HCT116 (cell line): ENCODE measurements around the gene MX2. TPM values are rescaled to one million over a fixed set of nuclear protein-coding genes. Genes with fewer than 3 reads are reported as not detected.

ENCODE experiments used
- ATAC-seq: fragments of 200-7000 bp; cut with Tn5 transposase; 2 replicates; pipeline ENCODE4 v1.9.1; 2020; ENCODE audit warnings: mild to moderate bottlenecking, moderate library complexity
- BruUV-seq: library from RNA; stranded (reverse); fragments of 400-500 nt; replicated peaks from 2 replicates; lab custom pipeline; 2021; lab: Mats Ljungman, UMichigan
- CTCF ChIA-PET: fragments of 300-600 bp; sonication (Branson Sonifier 250); formaldehyde crosslinking; loops from one replicate; lab custom pipeline; 2021; ENCODE audit warnings: antibody characterized with exemption; lab: Charles Lee
- POLR2A ChIA-PET: fragments of 300-600, 350-600 bp; sonication (Branson Sonifier 250); formaldehyde crosslinking; loops from one replicate; lab custom pipeline; 2021; ENCODE audit warnings: antibody characterized with exemption; lab: Charles Lee
- RAD21 ChIA-PET, 2 experiments: fragments of 300-600 bp; sonication (Branson Sonifier 250); formaldehyde crosslinking; loops; one replicate each; lab custom pipeline; 2023; ENCODE audit warnings: low total read pairs in 2 of 2; ENCODE audit not compliant: uncharacterized antibody in 2 of 2, unreplicated experiment in 2 of 2, low non-redundant PET in 1 of 2; lab: Charles Lee
- DNase-seq: peaks from one replicate; pipeline ENCODE4 v3.0.0-alpha.2; 2010; ENCODE audit warnings: low read depth, low spot score
- H2AFZ ChIP-seq: fragments of 200-600 bp; shearing (Covaris generic), sonication (generic); 2 replicates; pipeline ENCODE4 v1.6.1; 2017; ENCODE audit warnings: low read depth, mixed run types, mixed read lengths, antibody characterized with exemption, low read length; ENCODE audit not compliant: poor library complexity, severe bottlenecking
- H3K27ac ChIP-seq: 2 replicates; pipeline ENCODE4 v1.5.1; 2012; ENCODE audit warnings: low read depth, low read length
- H3K27me3 ChIP-seq: fragments of 200-600 bp; sonication (generic); 2 replicates; pipeline ENCODE4 v1.6.1; 2016; ENCODE audit warnings: mixed run types, low read length, mixed read lengths; ENCODE audit not compliant: insufficient read depth
- H3K36me3 ChIP-seq, 2 experiments: fragments of 200-500 bp in 1 of 2; fragments of 200-600 bp in 1 of 2; sonication (Bioruptor generic) in 1 of 2; sonication (generic) in 1 of 2; 2 replicates each; pipeline versions ENCODE4 v1.5.1 to v1.6.1; 2014 to 2016; ENCODE audit warnings: low read length in 2 of 2, inconsistent platforms in 1 of 2, mixed read lengths in 1 of 2, mixed run types in 1 of 2; ENCODE audit not compliant: insufficient read depth in 2 of 2, control insufficient read depth in 1 of 2
- H3K4me1 ChIP-seq, 2 experiments: fragments of 200-600 bp in 1 of 2; sonication (generic) in 1 of 2; 2 replicates each; pipeline versions ENCODE4 v1.5.1 to v1.6.1; 2012 to 2017; ENCODE audit warnings: low read length in 2 of 2, inconsistent platforms in 1 of 2, mild to moderate bottlenecking in 1 of 2, mixed read lengths in 1 of 2, mixed run types in 1 of 2, moderate library complexity in 1 of 2; ENCODE audit not compliant: insufficient read depth in 2 of 2, control insufficient read depth in 1 of 2
- H3K4me2 ChIP-seq: fragments of 200-600 bp; sonication (generic); 2 replicates; pipeline ENCODE4 v1.6.1; 2017; ENCODE audit warnings: mixed run types, low read length, mixed read lengths
- H3K4me3 ChIP-seq, 2 experiments: fragments of 200-600 bp in 1 of 2; sonication (generic) in 1 of 2; replicated peaks in 1 of 2; 2 replicates each; pipeline ENCODE4 v1.5.1; 2011 to 2016; ENCODE audit warnings: low read length in 2 of 2, control low read depth in 1 of 2, low read depth in 1 of 2, mild to moderate bottlenecking in 1 of 2, mixed read lengths in 1 of 2, mixed run types in 1 of 2
- H3K79me2 ChIP-seq: fragments of 200-600 bp; sonication (generic); 2 replicates; pipeline ENCODE4 v1.6.1; 2017; ENCODE audit warnings: mild to moderate bottlenecking, mixed run types, low read length, moderate library complexity, mixed read lengths; ENCODE audit not compliant: insufficient read depth
- H3K9ac ChIP-seq: fragments of 200-600 bp; sonication (generic); 2 replicates; pipeline ENCODE4 v1.6.1; 2016; ENCODE audit warnings: low read length, mixed read lengths
- H3K9me2 ChIP-seq: fragments of 200-600 bp; sonication (generic), shearing (Covaris generic); 2 replicates; pipeline ENCODE4 v1.6.1; 2017; ENCODE audit warnings: mixed run types, mild to moderate bottlenecking, moderate library complexity; ENCODE audit not compliant: insufficient read depth
- H3K9me3 ChIP-seq, 2 experiments: fragments of 200-500 bp in 1 of 2; fragments of 200-600 bp in 1 of 2; sonication (Bioruptor generic) in 1 of 2; sonication (generic) in 1 of 2; 2 replicates each; pipeline ENCODE4 v1.6.1; 2014 to 2017; ENCODE audit warnings: low read length in 2 of 2, mixed read lengths in 2 of 2, inconsistent platforms in 1 of 2, low read depth in 1 of 2, mild to moderate bottlenecking in 1 of 2, mixed run types in 1 of 2, moderate library complexity in 1 of 2; ENCODE audit not compliant: control insufficient read depth in 1 of 2, insufficient read depth in 1 of 2
- H4K20me1 ChIP-seq: fragments of 200-600 bp; sonication (generic), shearing (Covaris generic); 2 replicates; pipeline ENCODE4 v1.6.1; 2017; ENCODE audit warnings: mixed run types, mild to moderate bottlenecking, moderate library complexity; ENCODE audit not compliant: insufficient read depth
- ELF1 ChIP-seq: IDR thresholded peaks from 2 replicates; pipeline ENCODE4 v1.6.1; 2012; ENCODE audit warnings: low read depth, borderline replicate concordance
- EZH2 ChIP-seq: fragments of 200-600 bp; sonication (generic); IDR thresholded peaks from 2 replicates; pipeline ENCODE4 v1.6.1; 2017; ENCODE audit warnings: antibody characterized with exemption, mixed run types
- FOSL1 ChIP-seq: IDR thresholded peaks from 2 replicates; pipeline ENCODE4 v1.6.1; 2012; ENCODE audit warnings: low read depth
- POLR2A ChIP-seq: IDR thresholded peaks from 2 replicates; pipeline ENCODE4 v1.7.0; 2011; ENCODE audit warnings: borderline replicate concordance; ENCODE audit not compliant: insufficient read depth, insufficient read length; ENCODE audit errors: extremely low read depth
- POLR2AphosphoS5 ChIP-seq: IDR thresholded peaks from 2 replicates; pipeline ENCODE4 v1.6.1; 2011; ENCODE audit warnings: mild to moderate bottlenecking, low read depth, low read length, moderate library complexity
- RAD21 ChIP-seq: IDR thresholded peaks from 2 replicates; pipeline ENCODE4 v1.6.1; 2012; ENCODE audit warnings: low read depth, mild to moderate bottlenecking
- SIN3A ChIP-seq: IDR thresholded peaks from 2 replicates; pipeline ENCODE4 v1.6.1; 2012; ENCODE audit warnings: low read depth
- SP1 ChIP-seq: IDR thresholded peaks from 2 replicates; pipeline ENCODE4 v1.6.1; 2012; ENCODE audit warnings: low read depth
- TCF7L2 ChIP-seq: IDR thresholded peaks from 2 replicates; pipeline ENCODE4 v1.7.0; 2011; ENCODE audit warnings: borderline replicate concordance, inconsistent platforms; ENCODE audit not compliant: insufficient read depth, insufficient read length; ENCODE audit errors: extremely low read depth
- YY1 ChIP-seq: IDR thresholded peaks from 2 replicates; pipeline ENCODE4 v1.6.1; 2011; ENCODE audit warnings: low read length, low read depth, moderate library complexity, mild to moderate bottlenecking; ENCODE audit not compliant: insufficient replicate concordance; ENCODE audit errors: extremely low read depth
- ZFX ChIP-seq: fragments of 450-650 bp; IDR thresholded peaks from 2 replicates; pipeline ENCODE4 v1.6.1; 2017
- intact Hi-C: fragments of 100-400 bp; cut with micrococcal nuclease; formaldehyde crosslinking; loops from 2 replicates; pipeline ENCODE4 v1.10.0; 2022
- total RNA-seq: library from RNA; stranded (reverse); gene quantifications from one replicate; pipeline ENCODE4 v1.2.1, GENCODE V29; 2021; ENCODE audit not compliant: unreplicated experiment
- TF ChIP-seq, protein P1 (sequence below), 3 experiments: fragments of 200-600 bp in 1 of 3; sonication (generic) in 1 of 3; IDR thresholded peaks in 2 of 3; conservative IDR thresholded peaks in 1 of 3; 2 replicates each; pipeline ENCODE4 v1.5.1; 2012 to 2017; ENCODE audit warnings: low read depth in 2 of 3, low read length in 2 of 3, antibody characterized with exemption in 1 of 3, borderline replicate concordance in 1 of 3, control low read depth in 1 of 3, mild to moderate bottlenecking in 1 of 3, mixed read lengths in 1 of 3, mixed run types in 1 of 3, moderate library complexity in 1 of 3; ENCODE audit not compliant: insufficient read depth in 1 of 3
- TF ChIP-seq, protein P2 (sequence below): IDR thresholded peaks from 2 replicates; pipeline ENCODE4 v1.6.1; 2012
- TF ChIP-seq, protein P3 (sequence below): IDR thresholded peaks from 2 replicates; pipeline ENCODE4 v1.6.1; 2012; ENCODE audit warnings: low read depth
- TF ChIP-seq, protein P4 (sequence below): IDR thresholded peaks from 2 replicates; pipeline ENCODE4 v1.6.1; 2011; ENCODE audit warnings: mild to moderate bottlenecking, low read length, moderate library complexity; ENCODE audit not compliant: insufficient replicate concordance; ENCODE audit errors: extremely low read depth

MX2 gene
- total RNA-seq, 1 experiment from 2014 or later, result 0.22 TPM

DNA sequence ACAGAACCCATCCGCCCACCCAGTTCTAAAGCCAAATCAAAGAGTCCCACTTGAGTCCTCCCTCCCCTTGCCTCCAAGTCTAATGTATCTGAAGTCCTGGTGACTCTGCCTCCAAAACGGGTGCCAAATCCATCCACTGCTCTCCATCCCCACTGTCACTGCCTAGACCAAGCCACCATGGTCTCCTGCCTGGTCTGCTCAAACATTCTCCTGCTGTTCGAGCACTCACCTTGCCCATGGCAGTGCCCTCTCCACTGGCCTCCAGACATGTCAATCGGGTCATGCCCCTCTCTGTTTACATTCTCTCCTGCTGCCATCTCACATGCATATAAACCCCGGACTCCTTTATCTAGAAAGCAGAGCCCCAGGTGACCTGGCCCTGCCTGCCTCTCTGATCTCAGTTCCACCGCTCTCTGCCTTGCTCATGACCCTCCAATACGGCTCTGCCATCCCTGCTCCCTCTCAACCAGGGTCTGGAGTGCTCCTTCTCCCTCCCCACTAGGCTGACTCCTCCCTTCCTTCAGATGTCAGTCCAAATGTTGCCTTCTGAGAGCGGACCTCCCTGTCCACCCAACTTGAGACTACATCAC is 32.1 kb downstream of the MX2 start (continued):
- TF ChIP-seq, protein P1, sequence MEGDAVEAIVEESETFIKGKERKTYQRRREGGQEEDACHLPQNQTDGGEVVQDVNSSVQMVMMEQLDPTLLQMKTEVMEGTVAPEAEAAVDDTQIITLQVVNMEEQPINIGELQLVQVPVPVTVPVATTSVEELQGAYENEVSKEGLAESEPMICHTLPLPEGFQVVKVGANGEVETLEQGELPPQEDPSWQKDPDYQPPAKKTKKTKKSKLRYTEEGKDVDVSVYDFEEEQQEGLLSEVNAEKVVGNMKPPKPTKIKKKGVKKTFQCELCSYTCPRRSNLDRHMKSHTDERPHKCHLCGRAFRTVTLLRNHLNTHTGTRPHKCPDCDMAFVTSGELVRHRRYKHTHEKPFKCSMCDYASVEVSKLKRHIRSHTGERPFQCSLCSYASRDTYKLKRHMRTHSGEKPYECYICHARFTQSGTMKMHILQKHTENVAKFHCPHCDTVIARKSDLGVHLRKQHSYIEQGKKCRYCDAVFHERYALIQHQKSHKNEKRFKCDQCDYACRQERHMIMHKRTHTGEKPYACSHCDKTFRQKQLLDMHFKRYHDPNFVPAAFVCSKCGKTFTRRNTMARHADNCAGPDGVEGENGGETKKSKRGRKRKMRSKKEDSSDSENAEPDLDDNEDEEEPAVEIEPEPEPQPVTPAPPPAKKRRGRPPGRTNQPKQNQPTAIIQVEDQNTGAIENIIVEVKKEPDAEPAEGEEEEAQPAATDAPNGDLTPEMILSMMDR (IDR thresholded peaks at IDR 0.05 in 2 of 3, conservative IDR thresholded peaks at IDR 0.05 in 1 of 3; ENCODE audit: borderline replicate concordance in 1 of 3, insufficient read depth in 1 of 3, low read depth in 2 of 3, low read length in 2 of 3), result no peak
- TF ChIP-seq SIN3A (no peak), TCF7L2 (no peak), RAD21 (no peak)
- TF ChIP-seq, protein P2, sequence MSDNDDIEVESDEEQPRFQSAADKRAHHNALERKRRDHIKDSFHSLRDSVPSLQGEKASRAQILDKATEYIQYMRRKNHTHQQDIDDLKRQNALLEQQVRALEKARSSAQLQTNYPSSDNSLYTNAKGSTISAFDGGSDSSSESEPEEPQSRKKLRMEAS, result no peak

DNA sequence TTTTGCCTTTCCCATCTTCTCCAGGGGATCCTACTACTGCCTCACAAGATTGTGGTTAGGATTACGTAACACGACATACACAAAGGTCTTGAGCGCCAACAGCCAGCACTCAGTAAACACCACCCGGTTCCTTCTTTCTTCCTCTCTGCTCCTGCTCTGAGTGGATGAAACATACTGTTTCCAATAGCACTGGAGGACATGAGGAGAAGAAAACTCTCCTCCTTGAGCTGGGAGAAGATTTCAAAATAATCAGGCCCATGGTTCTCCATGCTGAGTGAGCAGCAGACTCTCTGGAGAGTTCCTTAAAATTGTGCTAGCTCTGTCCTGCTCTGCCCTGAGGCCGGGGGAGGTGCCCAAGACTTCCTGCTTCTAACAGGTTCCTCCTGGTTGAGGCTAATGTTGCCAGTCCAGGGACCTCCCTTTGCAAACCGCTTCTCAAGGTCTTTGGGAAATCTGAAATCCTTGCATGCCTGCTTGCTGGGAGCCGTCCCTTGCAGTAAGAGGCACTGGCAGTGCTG is 34.8 kb downstream of the MX2 start:
- Histone ChIP-seq H3K9me2 (no peaks in the 10 kb centered on the region), H2AFZ (no peak overlapping the region), H3K4me3 (no peak overlapping the region), H3K79me2 (no peaks in the 10 kb centered on the region), H4K20me1 (no peaks in the 10 kb centered on the region), H3K4me1 (no peaks in the 10 kb centered on the region), H3K4me2 (no peak overlapping the region), H3K9ac (no peak overlapping the region), H3K27ac (no peak overlapping the region), H3K36me3 (no peaks in the 10 kb centered on the region), H3K27me3 (peaks cover 62% of the 10 kb centered on the region), H3K9me3 (no peaks in the 10 kb centered on the region)
- BruUV-seq, result no TSS peak
- ChIA-PET POLR2A (no interaction called here), RAD21 (no interaction called here), CTCF (no interaction called here)
- intact Hi-C loops, result no loop called here
- DNase-seq, result no peak
- no peak for ATAC-seq
- TF ChIP-seq ZFX (no peak), RAD21 (no peak), YY1 (no peak), SP1 (no peak), FOSL1 (no peak), POLR2A (no peak), ELF1 (no peak), POLR2AphosphoS5 (no peak), EZH2 (no peak)
- TF ChIP-seq, protein P3, sequence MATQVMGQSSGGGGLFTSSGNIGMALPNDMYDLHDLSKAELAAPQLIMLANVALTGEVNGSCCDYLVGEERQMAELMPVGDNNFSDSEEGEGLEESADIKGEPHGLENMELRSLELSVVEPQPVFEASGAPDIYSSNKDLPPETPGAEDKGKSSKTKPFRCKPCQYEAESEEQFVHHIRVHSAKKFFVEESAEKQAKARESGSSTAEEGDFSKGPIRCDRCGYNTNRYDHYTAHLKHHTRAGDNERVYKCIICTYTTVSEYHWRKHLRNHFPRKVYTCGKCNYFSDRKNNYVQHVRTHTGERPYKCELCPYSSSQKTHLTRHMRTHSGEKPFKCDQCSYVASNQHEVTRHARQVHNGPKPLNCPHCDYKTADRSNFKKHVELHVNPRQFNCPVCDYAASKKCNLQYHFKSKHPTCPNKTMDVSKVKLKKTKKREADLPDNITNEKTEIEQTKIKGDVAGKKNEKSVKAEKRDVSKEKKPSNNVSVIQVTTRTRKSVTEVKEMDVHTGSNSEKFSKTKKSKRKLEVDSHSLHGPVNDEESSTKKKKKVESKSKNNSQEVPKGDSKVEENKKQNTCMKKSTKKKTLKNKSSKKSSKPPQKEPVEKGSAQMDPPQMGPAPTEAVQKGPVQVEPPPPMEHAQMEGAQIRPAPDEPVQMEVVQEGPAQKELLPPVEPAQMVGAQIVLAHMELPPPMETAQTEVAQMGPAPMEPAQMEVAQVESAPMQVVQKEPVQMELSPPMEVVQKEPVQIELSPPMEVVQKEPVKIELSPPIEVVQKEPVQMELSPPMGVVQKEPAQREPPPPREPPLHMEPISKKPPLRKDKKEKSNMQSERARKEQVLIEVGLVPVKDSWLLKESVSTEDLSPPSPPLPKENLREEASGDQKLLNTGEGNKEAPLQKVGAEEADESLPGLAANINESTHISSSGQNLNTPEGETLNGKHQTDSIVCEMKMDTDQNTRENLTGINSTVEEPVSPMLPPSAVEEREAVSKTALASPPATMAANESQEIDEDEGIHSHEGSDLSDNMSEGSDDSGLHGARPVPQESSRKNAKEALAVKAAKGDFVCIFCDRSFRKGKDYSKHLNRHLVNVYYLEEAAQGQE, result no peak
- TF ChIP-seq, protein P2, result no peak
- TF ChIP-seq, protein P4, sequence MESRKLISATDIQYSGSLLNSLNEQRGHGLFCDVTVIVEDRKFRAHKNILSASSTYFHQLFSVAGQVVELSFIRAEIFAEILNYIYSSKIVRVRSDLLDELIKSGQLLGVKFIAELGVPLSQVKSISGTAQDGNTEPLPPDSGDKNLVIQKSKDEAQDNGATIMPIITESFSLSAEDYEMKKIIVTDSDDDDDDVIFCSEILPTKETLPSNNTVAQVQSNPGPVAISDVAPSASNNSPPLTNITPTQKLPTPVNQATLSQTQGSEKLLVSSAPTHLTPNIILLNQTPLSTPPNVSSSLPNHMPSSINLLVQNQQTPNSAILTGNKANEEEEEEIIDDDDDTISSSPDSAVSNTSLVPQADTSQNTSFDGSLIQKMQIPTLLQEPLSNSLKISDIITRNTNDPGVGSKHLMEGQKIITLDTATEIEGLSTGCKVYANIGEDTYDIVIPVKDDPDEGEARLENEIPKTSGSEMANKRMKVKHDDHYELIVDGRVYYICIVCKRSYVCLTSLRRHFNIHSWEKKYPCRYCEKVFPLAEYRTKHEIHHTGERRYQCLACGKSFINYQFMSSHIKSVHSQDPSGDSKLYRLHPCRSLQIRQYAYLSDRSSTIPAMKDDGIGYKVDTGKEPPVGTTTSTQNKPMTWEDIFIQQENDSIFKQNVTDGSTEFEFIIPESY, result no peak
